Hematopoietic multipotent progenitor cell treated with erythropoietin and hydrocortisone succinate and interleukin-3 and kit ligand, for 4 days (in vitro differentiated cells): ENCODE measurements around the gene WRNIP1.

Experiments
- DNase-seq: peaks from one replicate; pipeline ENCODE4 v3.0.0-alpha.2; 2015

WRNIP1 gene

DNA sequence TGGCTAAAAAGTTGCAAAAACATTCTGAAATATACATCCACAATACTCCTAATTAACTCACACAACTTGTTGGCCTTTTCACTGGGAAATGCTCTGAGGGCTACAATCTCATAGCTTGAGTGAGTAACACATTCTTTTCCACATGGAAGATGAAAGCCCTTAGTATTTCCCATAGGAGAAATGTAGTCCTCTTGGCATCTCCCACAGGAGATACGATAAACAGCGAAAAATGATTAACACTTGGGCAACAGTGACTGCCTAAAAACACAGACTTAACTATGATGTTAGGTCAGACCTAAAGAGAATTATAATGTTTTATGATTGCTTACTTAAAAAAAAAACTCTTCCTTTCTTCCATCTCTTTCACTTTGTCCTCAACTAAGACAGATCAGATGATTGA, 23.4 kb upstream of the WRNIP1 start:
- no peak for DNase-seq

DNA sequence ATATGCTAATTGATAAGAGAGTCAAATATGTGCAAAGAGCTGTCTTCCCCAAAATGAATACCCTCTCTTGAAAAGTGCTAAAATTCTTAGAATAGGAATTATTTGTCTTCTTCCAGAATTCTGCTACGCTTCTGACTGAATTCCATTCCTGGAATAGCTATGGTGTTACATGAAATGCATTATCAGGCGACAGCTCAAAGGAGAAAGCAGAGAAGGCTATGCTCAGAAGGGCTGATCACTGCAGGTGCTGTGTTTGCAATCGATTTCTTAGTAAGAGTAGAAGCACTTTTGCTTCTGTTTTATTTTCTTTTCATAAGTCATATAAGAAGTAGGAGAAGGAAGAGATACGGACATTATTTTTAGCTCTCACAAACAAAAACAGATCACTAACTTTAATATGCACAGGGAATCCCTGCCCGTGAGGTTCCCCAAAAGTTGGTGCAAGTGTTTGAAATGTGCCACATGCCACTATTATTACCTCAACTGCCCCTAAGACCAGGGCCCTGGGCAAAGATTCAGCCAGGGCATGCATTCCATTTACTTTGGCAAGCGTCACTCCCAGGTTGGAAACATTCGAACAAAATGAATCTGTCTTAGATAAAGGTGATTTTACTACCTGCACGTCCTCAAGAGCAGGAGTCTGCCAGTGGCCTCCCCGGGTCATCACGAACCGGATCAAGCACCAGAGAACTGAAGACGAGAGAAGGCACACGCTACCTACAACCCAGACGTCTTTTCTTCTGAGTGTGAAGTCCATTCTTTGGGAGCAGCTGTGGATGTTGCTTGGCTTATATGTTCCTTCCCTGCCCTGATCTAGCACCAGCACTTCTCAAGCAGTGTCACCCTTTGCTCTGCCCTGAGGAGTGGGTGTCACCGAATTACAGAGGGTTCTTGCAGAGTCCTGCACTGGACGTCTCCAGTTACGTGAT, 21.6 kb upstream of the WRNIP1 start:
- no peak for DNase-seq

DNA sequence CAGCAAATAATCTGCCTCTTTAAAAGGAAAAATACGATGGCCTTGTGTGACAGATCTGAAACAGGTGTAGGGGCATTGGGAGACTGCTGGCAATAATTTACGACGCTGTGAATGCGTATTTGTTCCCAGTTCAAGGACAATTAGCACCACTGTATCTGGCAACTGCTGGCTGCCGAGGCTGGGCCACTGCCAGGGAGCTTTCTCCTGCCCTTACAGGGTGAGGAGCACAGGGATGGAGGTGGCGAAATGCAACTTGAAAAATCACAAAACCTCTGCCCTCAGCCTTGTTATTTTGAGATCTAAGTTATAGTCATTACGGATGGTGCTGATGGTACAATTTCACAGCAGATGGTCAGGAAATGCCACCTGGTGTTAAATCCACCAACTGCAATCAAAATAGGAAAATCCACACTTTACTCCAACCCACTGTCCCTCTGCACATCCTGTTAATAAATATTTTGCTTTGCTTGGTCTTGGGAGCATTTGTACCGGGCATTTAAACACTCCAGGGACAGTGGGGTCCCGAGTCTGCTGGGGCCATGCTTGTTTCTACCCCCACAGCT, 20.9 kb upstream of the WRNIP1 start:
- DNase-seq: peak; percentile 44

DNA sequence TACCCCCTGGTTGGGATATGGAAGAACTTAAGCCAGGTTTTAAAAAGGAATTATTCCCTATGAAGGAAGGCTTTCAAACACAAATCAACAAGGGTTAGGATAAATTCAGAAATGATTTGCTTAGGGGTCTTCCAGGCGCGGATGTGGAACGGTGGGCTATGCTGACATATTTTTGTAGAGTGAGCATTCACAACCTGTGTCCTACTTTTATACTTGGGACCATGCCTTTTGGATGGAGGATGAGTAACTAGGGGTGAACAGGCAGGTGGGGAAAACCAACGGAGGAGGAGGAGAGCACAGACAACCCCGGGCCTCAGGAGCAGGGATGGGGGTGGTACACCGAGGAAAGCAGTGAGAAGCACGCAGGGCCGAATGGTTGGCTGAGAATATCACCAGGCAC, 20.4 kb upstream of the WRNIP1 start:
- no peak for DNase-seq

DNA sequence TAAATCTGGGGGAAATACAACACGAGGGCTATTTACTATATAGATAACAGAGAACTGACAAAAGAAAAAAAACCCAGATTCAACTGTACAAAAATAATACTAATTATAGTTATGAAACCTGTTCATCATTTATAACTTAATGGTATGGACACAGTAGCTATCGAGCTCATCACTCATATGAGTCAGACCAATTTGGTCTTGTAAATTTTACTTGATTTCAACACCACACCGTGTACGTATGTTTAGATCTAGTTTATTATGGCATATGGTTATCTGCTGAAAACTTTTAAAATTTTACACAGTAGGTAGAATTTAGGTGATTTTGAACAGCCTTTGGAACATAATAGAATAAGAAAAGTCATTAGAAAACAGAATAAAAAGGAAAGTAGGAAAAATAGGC, 19.9 kb upstream of the WRNIP1 start:
- no peak for DNase-seq

DNA sequence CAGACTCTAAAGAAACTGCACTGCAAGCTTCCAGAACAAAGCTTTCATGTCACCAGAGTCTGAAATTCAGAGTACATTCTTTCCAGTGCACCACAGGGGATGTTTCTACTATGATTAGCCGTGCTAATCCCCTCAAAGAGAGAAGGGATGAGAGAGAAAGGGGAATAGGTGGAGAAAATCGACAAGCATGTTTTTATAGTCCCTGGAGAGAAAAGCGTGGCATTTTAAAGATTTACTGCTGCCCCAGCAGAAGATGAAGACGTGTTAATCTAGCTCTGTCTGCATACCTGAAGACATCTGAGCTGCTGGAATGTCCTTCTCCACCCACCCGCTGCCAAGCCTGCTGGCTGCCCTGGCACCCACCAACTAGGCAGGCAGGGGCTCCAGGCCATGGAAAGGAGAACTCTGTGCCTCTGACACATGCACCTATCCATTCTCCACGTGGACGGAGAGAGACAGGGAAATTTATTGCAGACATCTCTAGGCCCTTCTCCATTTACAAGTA, 18.6 kb upstream of the WRNIP1 start:
- DNase-seq: no peak

DNA sequence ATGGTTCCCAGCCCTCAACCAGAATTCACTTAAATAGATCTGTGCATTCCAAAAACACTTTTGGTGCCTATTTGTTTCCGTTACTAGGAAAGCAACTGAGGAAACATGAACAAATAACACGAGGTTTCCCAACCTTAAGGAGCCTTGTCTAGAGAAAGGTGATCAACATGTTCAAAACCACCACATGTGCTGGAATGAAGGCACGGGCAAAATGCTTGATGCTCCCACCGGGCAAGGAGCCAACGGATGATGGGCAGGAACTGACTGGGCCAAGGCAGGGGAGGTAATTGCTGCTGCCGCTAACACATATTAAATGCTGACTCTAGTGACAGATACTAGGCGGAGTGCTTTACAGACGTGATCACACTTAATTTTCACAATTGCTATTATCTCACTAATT, 17.0 kb upstream of the WRNIP1 start:
- peak; percentile 55 for DNase-seq

DNA sequence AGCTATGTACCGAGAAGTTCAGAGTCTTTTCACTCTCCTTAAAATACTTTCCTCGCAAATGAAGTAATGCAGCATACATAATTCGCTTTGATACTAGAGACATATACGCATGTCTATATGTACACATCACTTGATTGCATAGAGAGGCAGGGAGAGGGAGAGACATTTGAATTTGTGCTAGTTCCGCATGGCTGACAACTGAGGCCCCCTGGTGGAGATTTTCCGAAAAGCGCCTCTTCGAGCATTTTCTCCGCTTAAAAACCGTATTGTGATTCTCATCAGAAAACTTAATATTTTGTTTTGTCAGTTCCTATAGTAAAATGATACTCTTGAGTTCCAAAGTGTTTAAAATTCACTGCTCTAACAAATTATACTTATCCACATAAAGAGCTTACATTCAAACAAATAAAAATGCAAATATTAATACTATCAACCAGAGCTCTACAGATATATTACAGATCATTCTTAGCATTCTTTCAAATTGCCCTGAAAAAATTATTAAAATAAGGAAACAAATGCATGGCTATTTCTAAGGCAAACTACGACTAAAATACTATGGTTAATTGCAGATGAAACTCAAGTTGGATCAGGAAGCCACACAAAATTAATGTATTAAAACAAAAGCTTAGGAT, 15.1 kb upstream of the WRNIP1 start:
- peak; percentile 94 for DNase-seq

DNA sequence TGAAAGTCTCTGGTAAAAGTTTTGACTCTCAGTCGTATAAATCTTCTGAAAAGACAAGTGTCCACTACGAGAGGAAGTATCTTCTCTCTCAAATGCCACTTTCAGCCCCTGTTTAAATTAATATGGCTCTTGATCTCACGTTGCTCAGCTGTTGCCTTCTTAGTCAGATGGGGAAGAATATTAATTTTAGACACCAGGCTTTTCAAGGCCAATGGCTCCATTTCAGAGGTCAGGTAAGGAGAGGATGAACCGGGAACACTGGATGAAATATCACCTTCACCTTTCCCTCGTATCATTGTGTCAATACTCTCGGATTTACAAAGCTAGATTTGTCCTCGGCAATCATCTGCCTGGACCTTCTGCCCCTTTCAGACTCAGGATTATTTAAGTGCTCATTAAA, 14.4 kb upstream of the WRNIP1 start, which contains the start of gene MYLK4:
MYLK4 (minus strand) TSS at position 91 of the 400 bp plus-strand sequence. CDS start 1,628 bp downstream, outside the sequence.
- no peak for DNase-seq

DNA sequence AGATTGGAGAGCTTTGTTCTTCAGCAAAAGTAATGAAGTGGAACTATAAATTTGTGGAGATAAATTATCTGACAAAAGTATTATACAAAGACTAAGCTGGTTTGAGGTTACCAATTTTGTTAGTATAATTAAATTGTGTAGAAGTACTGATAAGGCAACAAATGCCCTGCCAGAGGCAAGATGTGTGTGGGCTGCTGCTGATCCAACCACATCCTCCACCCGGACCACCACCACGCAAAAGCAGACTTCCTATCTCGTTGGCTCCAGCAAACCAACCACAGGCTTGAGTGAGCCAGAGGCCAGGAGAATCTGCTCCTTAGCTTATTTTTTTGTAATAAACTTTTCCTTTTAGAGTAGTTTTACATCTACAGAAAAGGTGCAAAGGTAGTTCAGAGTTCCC, 13.3 kb upstream of the WRNIP1 start:
- DNase-seq: peak; percentile 97

DNA sequence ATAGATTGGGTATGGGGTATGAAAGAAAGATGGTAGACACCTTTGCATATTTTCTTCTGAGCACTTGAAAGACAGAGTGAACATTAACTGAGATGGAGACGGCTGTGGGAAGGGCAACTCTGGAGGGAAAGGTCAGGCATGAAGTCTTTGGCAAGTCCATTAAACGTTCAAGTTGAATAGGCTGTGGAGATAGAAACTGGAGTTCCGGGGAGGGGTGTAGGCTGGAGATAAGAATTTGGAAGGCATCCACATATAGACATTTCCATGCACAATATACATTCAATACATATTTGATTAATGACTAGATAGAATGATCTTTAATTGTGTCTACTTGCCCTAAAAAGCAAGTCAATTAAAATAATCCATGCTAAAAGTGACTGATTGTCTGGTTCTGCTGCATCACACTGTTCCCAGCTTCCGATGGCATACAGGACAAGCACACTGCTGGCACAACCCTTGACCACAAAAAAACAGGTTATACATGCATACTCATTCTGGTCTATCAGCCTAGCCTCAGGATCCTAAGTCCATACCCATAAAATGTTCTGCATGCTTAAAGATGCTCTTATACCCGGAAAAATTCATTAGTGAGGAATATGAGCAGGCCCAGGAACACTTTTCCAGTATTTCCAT, 12.6 kb upstream of the WRNIP1 start:
- DNase-seq: peak; percentile 87

DNA sequence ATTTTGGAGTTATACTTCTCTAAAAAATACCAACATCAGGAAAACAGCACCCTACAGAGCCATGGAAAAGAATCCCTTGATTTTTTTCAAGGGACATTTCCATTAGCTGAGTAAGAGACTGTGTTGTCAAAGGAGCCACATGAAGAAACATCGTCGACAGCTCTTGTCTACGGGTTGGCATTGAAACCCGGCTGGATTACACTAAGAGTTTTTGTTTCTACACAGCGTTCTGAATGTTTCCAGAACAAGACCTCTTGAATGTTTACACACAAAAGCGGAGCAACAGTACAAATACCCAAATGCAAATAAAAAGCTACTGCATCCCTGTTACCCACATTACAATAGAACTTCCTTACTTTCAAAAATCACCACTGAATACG, 12.1 kb upstream of the WRNIP1 start:
- DNase-seq: peak; percentile 38

DNA sequence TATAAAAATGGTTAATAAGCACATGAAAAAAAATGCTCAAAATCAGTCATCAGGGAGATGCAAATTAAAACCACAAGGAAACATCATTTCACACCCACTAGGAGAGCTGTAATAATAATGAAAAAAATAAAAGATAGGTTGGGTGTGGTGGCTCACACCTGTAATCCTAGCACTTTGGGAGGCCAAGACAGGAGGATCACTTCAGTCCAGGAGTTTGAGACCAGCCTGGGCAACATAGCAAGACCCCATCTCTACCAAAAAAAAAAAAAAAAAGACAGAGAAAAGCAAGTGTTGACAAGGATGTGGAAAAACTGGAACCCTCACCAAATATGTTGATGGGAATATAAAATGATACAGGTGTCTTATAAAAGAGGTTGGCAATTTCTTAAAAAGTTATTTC, 11.4 kb upstream of the WRNIP1 start:
- DNase-seq: no peak

DNA sequence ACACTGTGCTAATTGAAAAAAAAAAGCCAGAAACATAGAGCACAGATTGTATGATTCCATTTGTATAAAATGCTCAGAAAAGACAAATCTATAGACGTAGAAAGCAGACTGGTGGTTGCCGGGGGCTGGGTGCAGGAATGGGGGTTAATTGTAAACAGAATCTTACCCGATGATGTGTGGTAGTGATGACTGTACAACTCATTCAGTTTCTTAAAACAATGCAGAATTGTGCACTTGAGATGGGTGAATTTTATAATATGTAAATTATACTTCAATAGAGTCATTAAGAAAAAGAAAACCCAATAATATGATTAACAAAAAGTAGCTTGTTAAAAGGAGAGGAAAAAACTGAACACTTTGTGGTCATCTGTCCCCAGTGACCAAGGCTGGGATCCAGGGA, 10.8 kb upstream of the WRNIP1 start:
- DNase-seq: no peak

DNA sequence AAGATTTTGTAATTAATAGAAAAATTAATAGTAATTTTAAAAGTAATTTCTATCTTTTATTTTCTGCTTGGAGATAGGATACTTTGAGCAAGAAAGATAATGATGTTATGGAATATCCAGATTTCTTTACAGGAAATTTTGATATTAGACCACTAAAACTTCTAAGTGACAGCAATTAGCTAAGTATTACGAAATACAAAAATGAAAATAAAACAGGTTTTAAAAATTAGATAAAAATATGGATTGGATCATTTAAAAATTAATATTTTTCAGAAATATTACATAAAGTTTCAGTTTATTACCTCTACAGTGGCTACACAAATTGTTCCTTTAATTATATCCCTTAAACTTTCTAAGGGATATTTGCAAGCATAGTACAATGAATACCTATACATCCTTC, 10.3 kb upstream of the WRNIP1 start:
- no peak for DNase-seq

DNA sequence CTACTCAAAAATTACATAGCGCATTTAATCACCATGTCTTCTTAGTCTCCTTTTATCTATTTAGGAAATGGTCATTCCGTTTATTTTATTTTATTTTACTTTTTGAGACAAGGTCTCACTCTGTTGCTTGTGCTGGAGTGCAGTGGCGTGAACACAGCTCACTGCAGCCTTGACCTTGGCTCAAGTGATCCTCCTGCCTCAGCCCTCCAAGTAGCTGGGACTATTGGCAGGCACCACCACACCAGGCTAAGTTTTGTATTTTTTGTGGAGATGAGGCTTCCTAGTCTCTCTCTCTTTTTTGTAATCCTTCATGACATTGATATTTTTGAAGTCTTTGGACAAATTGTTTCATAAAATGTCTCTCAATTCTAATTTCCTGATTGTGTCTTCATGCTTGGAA, 9.7 kb upstream of the WRNIP1 start:
- DNase-seq: no peak

DNA sequence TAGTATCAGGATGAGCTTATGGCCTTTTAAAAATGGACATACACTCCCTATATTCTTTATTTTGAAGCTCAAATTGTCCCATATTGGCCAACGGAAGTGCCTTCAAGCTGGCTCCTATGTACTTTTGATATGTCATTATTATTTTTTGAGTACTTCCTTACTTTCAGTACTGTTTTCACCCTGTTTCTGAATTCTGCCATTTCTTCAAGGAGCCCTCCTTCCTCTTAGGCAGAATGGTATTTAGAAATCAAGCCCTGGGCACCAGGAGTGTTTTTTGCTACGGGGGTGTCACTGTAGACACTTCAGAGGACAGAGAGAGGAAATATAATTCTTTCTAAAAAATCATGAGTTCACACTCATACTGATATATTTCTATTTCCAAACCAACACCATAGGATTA, 9.0 kb upstream of the WRNIP1 start:
- peak; percentile 29 for DNase-seq

DNA sequence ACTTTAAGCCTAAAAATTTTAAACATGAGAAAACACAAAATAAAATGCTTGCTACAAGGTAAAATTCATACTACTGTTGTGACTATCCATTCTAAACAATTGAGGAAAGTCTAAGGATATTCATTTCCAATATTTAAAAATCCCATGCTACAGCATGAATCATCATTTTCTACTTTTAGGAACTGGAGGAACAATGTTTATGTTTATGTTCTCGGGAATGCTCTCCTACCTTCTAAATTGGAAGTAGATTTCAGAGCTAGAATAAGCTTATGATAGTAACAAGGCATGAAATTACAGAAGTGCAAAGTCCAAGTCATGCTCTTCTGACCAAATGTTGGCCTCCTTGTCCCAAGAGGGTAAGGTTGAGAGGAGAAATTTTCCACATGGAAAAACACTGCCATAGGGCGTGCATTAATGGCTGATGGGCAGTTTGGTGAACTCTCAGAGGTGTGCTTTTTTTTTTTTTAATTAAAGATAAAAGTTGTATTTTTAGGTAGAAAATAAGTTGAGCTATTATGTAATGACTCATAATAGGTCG, 8.4 kb upstream of the WRNIP1 start:
- DNase-seq: no peak

DNA sequence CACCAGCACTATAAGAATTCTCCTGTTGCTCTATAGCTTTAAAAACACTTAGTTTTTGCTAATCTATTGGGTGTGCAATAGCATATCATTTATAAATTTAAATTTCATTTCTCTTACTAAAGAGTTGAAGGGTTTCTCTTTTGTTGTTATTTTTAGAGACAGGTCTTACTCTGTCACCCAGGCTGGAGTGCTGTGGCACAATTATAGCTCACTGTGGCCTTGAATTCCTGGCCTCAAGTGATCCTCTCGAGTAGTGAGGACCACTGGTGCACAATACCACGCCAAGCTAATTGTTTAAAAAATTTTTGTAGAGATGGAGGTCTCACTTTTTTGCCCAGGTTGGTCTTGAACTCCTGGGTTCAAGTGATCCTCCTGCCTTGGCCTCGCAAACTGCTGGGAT, 6.2 kb upstream of the WRNIP1 start:
- no peak for DNase-seq

DNA sequence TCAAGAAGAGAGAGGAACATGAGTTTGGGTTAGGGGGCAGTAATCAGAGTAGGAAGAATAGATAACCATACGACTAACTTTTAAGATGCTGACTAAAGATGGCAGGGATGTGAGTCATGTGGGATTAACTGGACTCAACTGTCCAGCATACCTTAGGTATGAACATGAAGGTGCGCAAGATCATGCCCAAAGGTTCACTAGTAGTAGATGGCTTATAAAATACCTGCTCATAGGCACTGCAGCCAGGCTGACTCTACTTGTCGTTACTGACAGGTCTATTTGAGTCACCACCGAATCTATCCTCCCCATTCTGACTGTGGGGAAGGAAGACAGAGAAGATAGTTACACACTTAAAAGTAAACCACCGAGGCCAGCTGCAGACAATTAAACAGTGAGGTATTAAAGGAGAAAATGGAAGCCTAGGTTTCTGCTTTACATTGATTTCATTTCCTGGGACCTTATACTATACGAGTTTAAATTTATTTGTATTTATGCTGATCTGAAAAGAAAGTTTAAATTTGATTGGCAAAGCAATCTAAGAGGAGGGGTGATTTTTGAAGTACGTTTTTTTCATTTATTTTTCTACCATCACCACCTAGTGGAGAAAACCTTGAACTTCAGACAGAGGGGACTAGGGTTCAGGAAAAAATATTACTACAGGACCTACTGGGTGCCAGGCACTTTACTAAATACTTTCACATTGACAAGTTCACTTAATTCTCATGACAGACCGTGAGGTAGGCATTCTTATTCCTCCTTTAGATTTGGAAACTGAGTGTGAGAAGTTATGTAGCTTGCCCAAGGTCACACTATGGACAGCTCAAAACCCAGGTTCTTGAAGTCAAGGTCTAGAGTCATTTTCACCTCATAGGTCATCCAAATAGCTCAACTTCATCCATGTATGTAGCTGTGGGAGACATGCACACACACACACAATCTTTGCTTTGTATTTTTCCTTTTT, 4.0 kb upstream of the WRNIP1 start:
- DNase-seq: peak; percentile 47

DNA sequence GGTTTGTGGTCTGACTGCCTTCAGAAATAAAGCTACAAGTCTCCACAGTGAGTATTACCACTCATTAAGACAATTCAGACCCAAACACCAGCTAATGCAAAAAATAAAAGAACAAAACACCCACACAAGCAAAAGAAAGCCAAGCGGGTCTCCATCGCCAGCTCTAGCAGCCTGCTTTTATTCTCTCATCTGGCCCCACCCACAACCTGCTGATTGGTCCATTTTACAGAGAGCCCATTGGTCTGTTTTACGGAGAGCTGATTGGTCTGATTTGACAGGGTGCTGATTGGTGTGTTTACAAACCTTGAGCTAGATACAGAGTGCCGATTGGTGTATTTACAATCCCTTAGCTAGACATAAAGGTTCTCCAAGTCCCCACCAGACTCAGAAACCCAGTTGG, 2.3 kb upstream of the WRNIP1 start:
- peak; percentile 68 for DNase-seq

DNA sequence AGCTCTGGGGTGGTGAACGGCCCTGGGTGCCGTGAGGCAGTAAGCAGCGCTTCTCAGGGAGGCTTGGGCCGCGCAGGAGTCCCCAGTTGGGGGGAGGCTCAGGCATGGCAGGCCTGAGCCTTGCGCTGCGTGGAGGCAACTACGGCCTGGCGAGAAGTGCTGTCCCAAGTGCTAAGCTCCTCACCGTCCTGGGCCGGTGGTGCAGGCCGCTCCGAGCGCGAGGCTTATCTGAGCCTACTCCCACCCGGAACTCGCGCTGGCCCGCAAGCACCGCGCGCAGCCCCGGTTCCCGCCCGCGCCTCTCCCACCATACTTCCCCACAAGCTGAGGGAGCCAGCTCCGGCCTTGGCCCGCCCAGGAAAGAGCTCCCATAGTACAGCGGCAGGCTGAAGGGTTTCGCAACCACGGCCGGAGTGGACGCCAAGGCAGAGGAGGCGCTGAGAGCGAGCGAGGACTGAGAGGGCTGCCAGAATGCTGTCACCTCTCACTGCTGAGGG, 1.8 kb upstream of the WRNIP1 start:
- no peak for DNase-seq
